CD4-positive, alpha-beta T cell (primary cell): ENCODE data around the gene EDEM3. TPM values are rescaled to one million over a fixed set of nuclear protein-coding genes. Genes with fewer than 3 reads are reported as not detected.

Experiments
- ATAC-seq: fragments of 200-7000 bp; cut with Tn5 transposase; one replicate; pipeline ENCODE4 v1.10.0; 2022; ENCODE audit warnings: mild to moderate bottlenecking; ENCODE audit not compliant: poor library complexity
- CTCF ChIA-PET: fragments of 350-600 bp; sonication (Branson Sonifier 250); formaldehyde crosslinking; loops from one replicate; lab custom pipeline; 2021; ENCODE audit warnings: antibody characterized with exemption, inconsistent platforms; lab: Charles Lee
- POLR2A ChIA-PET: fragments of 350-600 bp; sonication (Branson Sonifier 250); formaldehyde crosslinking; loops from one replicate; lab custom pipeline; 2021; ENCODE audit warnings: antibody characterized with exemption, inconsistent platforms; lab: Charles Lee
- DNase-seq, 14 experiments: peaks; one replicate each; pipeline ENCODE4 v3.0.0-alpha.2; 2013 to 2020; ENCODE audit warnings: mixed read lengths in 2 of 14
- H3K27ac ChIP-seq, 2 donors: one replicate each; pipeline versions ENCODE4 v1.5.1 to v1.7.0; 2013; ENCODE audit warnings: low read length in 2 of 2, low read depth in 1 of 2, mild to moderate bottlenecking in 1 of 2
- H3K27me3 ChIP-seq, 2 experiments: 1 replicate in 1 of 2; 2 replicates in 1 of 2; pipeline versions ENCODE4 v1.6.1 to v1.7.0; 2013; ENCODE audit warnings: low read length in 2 of 2, control low read depth in 1 of 2, mild to moderate bottlenecking in 1 of 2, moderate library complexity in 1 of 2; ENCODE audit not compliant: insufficient read depth in 2 of 2, control insufficient read depth in 1 of 2
- H3K36me3 ChIP-seq: one replicate; pipeline ENCODE4 v1.6.1; 2013; ENCODE audit warnings: low read length, control low read depth; ENCODE audit not compliant: insufficient read depth
- H3K4me1 ChIP-seq: one replicate; pipeline ENCODE4 v1.6.1; 2013; ENCODE audit warnings: low read length, control low read depth; ENCODE audit not compliant: insufficient read depth
- H3K4me3 ChIP-seq: one replicate; pipeline ENCODE4 v1.5.1; 2013; ENCODE audit warnings: mild to moderate bottlenecking, low read length, moderate library complexity
- H3K9me3 ChIP-seq, 2 experiments: 1 replicate in 1 of 2; 2 replicates in 1 of 2; pipeline versions ENCODE4 v1.6.1 to v1.7.0; 2013; ENCODE audit warnings: low read length in 2 of 2, mild to moderate bottlenecking in 2 of 2, control low read depth in 1 of 2, moderate library complexity in 1 of 2; ENCODE audit not compliant: control insufficient read depth in 1 of 2, insufficient read depth in 1 of 2
- H3K27ac Mint-ChIP-seq: one replicate; pipeline ENCODE4 v1.8.0; 2020; ENCODE audit warnings: mixed read lengths
- H3K27me3 Mint-ChIP-seq: one replicate; pipeline ENCODE4 v1.8.0; 2021; ENCODE audit warnings: mixed read lengths
- H3K36me3 Mint-ChIP-seq: one replicate; pipeline ENCODE4 v1.8.0; 2021; ENCODE audit warnings: low read depth, mixed read lengths
- H3K4me1 Mint-ChIP-seq: one replicate; pipeline ENCODE4 v1.8.0; 2021; ENCODE audit warnings: low read depth, mixed read lengths
- H3K4me3 Mint-ChIP-seq: one replicate; pipeline ENCODE4 v1.8.0; 2020; ENCODE audit warnings: mild to moderate bottlenecking, mixed read lengths
- H3K9me3 Mint-ChIP-seq: one replicate; pipeline ENCODE4 v1.8.0; 2020; ENCODE audit warnings: mixed read lengths
- CTCF ChIP-seq: fragments of 200-600 bp; IDR thresholded peaks from one replicate; pipeline ENCODE4 v1.8.0; 2022; ENCODE audit warnings: antibody characterized with exemption, mild to moderate bottlenecking
- intact Hi-C, 2 experiments: fragments of 100-400 bp; cut with DNase I in 1 of 2; cut with micrococcal nuclease in 1 of 2; formaldehyde crosslinking; loops; one replicate each; pipeline versions ENCODE4 v1.15.1 to v1.9.0; 2023 to 2025; cut with DNase I, micrococcal nuclease
- total RNA-seq, 174 experiments: library from RNA in 2 of 174; stranded (reverse) in 2 of 174; gene quantifications; one replicate each; pipeline ENCODE4 v1.2.3 and lab custom pipeline; 2021 to 2026

The EDEM3 gene
- total RNA-seq, 2 experiments from 2014 or later, result 19.9 to 20.0 TPM

GRCh38 chr1:184745929-184746638, 8.6 kb downstream of the EDEM3 start:
- Mint-ChIP-seq H3K36me3 (peaks cover 17% of the 10 kb centered on the region), H3K9me3 (no peaks in the 10 kb centered on the region), H3K27ac (peak overlapping the region; percentile 90), H3K4me1 (peaks cover 83% of the 10 kb centered on the region), H3K4me3 (peak overlapping the region; percentile 39), H3K27me3 (no peaks in the 10 kb centered on the region)
- H3K27me3 ChIP-seq, result no peaks in the 10 kb centered on the region
- no peak for TF ChIP-seq CTCF
- H3K4me3 ChIP-seq, result no peak overlapping the region
- ATAC-seq (peak; percentile 65), DNase-seq (peak in 5 of 14 experiments; percentile 8 to 70 (median 46))
- no peaks in the 10 kb centered on the region for H3K9me3 ChIP-seq
- peak overlapping the region; percentile 19 to 54 for H3K27ac ChIP-seq
- intact Hi-C loops, result loop anchor here in 1 of 2 experiments (5.0 kb wide), 1 partner anchor 44 kb away; no protein-coding TSS in a partner anchor
- POLR2A ChIA-PET, result interaction anchor here (0.8 to 1.4 kb wide), 2 partner anchors 8 to 54 kb away, joined by 3 to 21 read pairs; partner anchors contain the start of gene EDEM3
- peaks cover 10% of the 10 kb centered on the region for H3K4me1 ChIP-seq
- peaks cover 5% of the 10 kb centered on the region for H3K36me3 ChIP-seq
- CTCF ChIA-PET, result no interaction called here

GRCh38 chr1:184745110-184745509, 9.5 kb downstream of the EDEM3 start:
- Mint-ChIP-seq H3K4me3 (peak overlapping the region; percentile 47), H3K27ac (peak overlapping the region; percentile 90), H3K9me3 (no peaks in the 10 kb centered on the region), H3K27me3 (no peaks in the 10 kb centered on the region), H3K36me3 (peaks cover 24% of the 10 kb centered on the region), H3K4me1 (peaks cover 83% of the 10 kb centered on the region)
- H3K36me3 ChIP-seq, result peaks cover 7% of the 10 kb centered on the region
- no peak overlapping the region for H3K4me3 ChIP-seq
- no peak for TF ChIP-seq CTCF
- ChIA-PET CTCF (no interaction called here), POLR2A (interaction anchor here (0.8 to 3.4 kb wide), 3 partner anchors 9 to 53 kb away, joined by 3 to 60 read pairs (median 21); partner anchors contain the start of gene EDEM3)
- H3K27me3 ChIP-seq, result no peaks in the 10 kb centered on the region
- ATAC-seq (no peak), DNase-seq (no peak)
- H3K27ac ChIP-seq, result peak overlapping the region; percentile 19 to 54
- intact Hi-C loops, result loop anchor here in 1 of 2 experiments (5.0 kb wide), 1 partner anchor 43 kb away; no protein-coding TSS in a partner anchor
- no peaks in the 10 kb centered on the region for H3K9me3 ChIP-seq
- peaks cover 10% of the 10 kb centered on the region for H3K4me1 ChIP-seq

- H3K4me1 ChIP-seq, result peaks cover 10% of the 10 kb centered on the region
- Mint-ChIP-seq H3K27ac (peak overlapping the region; percentile 90), H3K4me3 (peak overlapping the region; percentile 49), H3K27me3 (no peaks in the 10 kb centered on the region), H3K36me3 (peaks cover 27% of the 10 kb centered on the region), H3K4me1 (peaks cover 79% of the 10 kb centered on the region), H3K9me3 (no peaks in the 10 kb centered on the region)
- no peak for TF ChIP-seq CTCF
- H3K36me3 ChIP-seq, result peaks cover 7% of the 10 kb centered on the region
- peak overlapping the region; percentile 55 to 65 for H3K27ac ChIP-seq
- ATAC-seq, result peak; percentile 92
- intact Hi-C loops, result loop anchor here in 1 of 2 experiments (1.0 to 5.0 kb wide), 2 partner anchors 11 to 824 kb away; partner anchors contain the start of gene EDEM3
- CTCF ChIA-PET, result interaction anchor here (1.4 to 1.7 kb wide), 2 partner anchors 11 to 1632 kb away, joined by 4 to 16 read pairs; partner anchors contain the start of genes EDEM3, ODR4 and TPR
- H3K9me3 ChIP-seq, result no peaks in the 10 kb centered on the region
- H3K27me3 ChIP-seq, result no peaks in the 10 kb centered on the region
- DNase-seq, result peak in 5 of 14 experiments; percentile 29 to 87 (median 80)
- POLR2A ChIA-PET, result interaction anchor here (0.7 to 3.4 kb wide), 7 partner anchors 8 to 1632 kb away, joined by 3 to 60 read pairs (median 4); partner anchors contain the start of genes EDEM3, RNF2 and TPR
- no peak overlapping the region for H3K4me3 ChIP-seq
Measured at GRCh38 chr1:184743062-184743756, 11.4 kb downstream of the EDEM3 start.
